Activated naive CD4-positive, alpha-beta T cell treated with anti-CD3 and anti-CD28 coated beads, Interleukin-2, amount 50 U/mL, for 16 hours (primary cell): ENCODE data around the gene INVS.
"Not testable (repeated sequence)": the region's sequence is repeated elsewhere in the genome, so short reads cannot be mapped to it uniquely, and the experiment has no call there.

Experiments
- DNase-seq: peaks from one replicate; pipeline ENCODE4 v3.0.0-alpha.2; 2020

INVS gene

DNA sequence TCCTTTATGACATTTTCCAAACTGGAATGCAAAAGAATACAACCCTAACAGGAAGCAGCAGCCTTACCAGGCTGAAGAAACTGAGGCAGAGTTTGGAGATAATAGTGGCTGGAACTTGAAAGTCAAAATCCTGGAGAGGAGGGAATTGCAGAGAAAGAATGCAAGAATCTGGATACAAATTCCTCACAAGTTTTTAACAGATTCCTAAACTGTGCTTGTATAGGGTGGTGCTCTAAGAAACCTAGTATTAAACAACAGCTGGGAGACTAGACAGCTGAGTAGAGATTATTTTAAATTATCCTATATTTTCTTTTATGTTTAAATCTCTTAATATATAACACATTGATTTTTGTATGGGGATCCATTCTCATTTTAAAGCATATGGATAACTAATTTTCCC lies 30.7 kb downstream of the INVS start:
- DNase-seq, result no peak

GRCh38 chr9:100131216-100131615 lies 32.2 kb downstream of the INVS start:
- no peak for DNase-seq

DNA sequence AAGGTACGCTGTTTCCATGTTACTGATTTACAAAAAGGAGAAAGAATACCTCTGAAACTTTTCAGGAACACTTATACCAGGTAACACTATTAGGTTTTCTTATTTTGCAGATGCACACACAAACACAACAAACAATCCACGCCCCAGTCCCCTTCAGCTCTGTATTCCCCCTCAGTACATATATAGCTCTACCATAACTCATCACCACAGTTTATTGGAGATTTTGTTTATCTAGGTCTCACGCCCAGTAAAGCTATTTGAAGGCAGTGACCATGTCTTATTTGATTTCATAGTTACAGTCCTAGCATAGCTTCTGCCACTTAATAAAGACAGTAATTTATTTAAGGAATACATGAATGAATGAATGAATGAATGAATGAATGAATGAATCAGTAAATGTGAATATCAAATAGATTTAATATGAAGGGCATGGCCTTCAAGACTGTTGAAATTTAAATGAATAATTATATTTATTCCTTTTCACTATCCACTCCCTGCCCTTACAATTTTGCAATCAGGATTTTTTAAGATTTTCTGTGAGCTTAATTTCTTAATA lies 32.9 kb downstream of the INVS start:
- DNase-seq, result no peak

DNA sequence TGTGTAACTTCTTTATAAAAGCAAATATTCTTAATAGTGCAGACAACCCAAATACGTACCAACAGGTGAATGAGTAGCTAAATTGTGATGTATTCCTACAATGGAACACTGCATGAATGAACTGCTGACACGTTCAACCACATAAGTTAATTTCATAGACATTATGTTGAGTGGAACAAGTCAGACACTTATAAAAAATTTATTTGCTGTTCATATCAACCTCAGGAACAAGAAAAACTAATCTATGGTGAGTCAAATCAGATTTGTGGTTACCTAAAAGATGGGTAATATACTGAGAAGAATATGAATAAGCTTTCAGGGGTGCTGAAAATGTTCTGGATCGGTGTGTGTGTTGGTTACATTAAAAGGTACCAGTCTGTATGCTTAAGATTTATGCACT lies 35.7 kb downstream of the INVS start:
- DNase-seq, result no peak

DNA sequence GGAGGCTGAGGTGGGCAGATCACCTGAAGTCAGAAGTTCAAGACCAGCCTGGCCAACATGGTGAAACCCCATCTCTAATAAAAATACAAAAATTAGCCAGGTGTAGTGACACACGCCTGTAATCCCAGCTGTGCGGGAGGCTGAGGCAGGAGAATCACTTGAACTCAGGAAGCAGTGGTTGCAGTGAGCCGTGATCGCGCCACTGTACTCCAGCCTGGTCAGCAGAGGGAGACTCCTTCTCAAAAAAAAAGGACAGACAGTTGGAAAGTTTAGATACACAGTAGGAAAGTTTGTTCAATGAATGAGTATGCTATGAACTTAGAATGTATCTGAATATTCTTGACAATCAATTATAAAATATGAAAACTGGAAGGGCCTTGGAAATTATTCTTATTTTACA lies 37.8 kb downstream of the INVS start:
- DNase-seq, result not testable (repeated sequence)

DNA sequence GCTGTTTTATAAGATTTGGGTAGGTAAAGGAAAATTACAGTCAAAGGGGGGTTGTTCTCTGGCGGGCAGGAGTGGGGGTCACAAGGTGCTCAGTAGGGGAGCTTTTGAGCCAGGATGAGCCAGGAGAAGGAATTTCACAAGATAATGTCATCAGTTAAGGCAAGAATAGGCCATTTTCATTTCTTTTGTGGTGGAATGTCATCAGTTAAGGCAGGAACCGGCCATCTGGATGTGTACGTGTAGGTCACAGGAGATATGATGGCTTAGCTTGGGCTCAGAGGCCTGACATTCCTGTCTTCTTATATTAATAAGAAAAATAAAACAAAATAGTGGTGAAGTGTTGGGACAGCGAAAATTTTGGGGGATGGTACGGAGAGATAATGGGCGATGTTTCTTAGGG lies 41.3 kb downstream of the INVS start:
- not testable (repeated sequence) for DNase-seq

- not testable (repeated sequence) for DNase-seq
Measured at GRCh38 chr9:100141862-100142261, 42.8 kb downstream of the INVS start.

GRCh38 chr9:100145167-100145934 lies 46.3 kb downstream of the INVS start:
- DNase-seq, result not testable (repeated sequence)

GRCh38 chr9:100145976-100146375 lies 46.9 kb downstream of the INVS start:
- DNase-seq, result not testable (repeated sequence)

DNA sequence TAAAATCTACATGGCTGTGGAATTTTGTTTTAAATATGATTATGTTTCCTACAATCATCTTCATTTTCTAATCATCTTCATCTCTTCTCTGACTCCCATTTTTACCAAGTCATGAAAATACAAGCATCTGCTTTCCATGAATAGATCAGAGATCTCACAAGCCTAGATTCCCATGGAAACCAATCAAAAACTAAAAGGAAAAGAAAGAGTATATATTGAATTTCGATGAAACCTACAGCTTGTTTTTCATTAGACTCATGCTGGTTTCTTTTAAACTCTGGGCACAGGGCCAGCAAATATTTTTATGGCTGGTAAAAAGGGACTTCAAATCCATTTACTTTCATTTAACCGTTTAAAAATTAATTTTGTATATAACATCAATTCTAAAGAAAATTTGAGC lies 51.2 kb downstream of the INVS start:
- DNase-seq, result no peak

DNA sequence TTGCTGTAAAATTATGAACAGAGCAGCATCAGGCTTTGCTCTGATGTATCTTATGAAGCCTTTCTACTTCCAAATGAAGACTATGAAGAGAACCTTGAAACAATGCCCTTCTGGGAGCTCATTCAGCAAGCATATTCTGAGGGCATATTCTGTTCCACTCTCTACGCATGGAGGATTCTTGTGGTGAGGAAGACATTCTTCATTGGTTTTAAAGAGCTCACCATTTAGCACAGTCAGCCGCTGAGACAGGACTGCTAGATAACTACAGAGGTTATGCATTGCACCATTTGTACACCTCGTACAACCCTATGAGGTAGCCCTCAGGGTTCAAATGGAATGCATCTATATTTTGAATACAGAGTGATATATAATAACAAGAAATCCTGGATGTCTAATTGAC lies 61.0 kb downstream of the INVS start:
- DNase-seq, result no peak

DNA sequence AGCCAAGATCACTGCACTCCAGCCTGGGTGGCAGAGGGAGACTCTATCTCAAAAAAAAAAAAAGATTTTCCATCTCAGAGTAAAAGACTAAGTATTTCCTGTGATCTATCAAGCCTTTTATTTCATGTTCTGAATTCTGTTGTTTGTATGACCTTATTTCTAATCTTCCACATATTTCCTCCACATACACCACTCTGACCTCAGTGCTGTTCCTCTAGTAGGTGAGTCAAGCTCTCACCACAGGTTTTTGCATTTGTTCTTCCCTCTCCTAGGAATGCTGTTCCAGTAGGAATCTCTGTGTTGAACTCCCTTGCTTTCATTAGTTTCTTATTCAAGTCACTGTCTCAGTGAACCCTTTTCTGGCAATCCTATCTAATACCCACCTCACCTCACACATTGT lies 68.1 kb downstream of the INVS start:
- DNase-seq, result no peak

DNA sequence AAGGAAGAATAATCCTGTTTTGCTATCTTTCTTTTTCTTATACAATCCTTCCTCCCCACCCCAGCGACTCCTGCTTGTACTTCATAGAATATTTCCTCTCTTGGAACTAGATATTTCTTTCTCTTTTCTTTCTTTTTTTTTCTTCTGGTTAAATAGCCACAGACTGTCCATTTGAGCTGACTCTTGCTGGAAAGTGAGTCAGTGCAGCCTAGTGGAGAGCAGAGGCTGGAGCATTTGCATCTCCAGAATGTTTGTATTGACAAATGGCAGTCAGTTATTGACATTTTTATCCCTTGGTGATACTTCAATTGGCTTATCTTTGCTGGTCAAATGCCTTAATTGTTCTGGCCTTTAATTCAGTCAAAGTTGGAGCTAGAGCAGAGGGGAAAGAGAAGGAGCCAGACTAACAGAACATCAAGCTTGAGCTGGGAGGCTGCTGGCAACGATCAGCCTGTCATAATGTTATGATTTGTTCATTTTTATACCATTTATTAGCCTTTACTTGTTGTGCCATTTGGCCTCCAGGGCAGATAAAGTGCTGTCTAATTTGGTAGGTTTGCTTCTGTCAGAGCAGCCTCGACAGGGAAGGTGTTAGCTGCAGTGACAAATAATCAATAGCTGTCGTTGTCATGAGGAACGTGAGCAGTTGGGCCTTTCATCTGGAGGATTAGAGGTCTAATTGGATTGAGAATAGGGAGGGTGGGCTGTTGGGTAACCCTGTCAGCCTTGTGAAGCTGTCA lies 69.0 kb downstream of the INVS start:
- no peak for DNase-seq

DNA sequence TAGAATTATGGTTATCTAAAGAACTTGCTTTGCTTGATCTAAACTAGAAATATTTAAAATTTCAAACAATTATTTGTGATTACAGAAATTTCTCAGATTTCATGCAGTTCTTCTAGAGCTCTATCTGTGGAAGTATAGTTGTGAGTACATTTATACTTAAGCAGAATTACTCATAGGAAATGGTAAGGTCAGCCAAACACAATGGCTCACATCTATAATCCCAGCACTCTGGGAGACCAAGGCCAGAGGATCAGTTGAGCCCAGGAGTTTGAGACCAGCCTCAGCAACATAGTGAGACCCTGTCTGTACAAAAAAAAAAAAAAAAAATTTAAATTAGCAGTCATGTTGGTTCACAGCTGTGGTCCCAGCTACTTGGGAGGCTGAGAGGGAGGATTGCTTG lies 71.0 kb downstream of the INVS start:
- DNase-seq, result no peak

DNA sequence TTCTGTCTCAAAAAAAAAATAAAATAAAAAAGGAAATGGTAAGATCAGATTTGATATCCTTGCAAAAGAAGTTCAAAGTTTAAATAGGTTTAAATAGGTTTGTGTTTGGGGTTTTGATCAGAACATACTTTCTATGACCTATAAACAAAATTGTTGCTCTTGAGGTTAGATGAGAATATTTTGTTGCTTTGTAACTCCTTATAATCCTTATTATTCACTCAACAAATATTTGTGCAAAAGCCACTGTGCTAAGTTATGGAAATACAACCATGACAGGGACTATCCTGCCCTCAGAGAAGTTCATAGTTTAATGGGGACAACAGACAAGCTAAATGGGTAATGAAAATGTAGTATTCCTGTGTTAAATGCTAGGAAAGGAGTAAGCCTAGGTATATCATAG lies 71.5 kb downstream of the INVS start:
- DNase-seq, result no peak

- no peak for DNase-seq
Measured at GRCh38 chr9:100186356-100186755, 87.3 kb downstream of the INVS start.

DNA sequence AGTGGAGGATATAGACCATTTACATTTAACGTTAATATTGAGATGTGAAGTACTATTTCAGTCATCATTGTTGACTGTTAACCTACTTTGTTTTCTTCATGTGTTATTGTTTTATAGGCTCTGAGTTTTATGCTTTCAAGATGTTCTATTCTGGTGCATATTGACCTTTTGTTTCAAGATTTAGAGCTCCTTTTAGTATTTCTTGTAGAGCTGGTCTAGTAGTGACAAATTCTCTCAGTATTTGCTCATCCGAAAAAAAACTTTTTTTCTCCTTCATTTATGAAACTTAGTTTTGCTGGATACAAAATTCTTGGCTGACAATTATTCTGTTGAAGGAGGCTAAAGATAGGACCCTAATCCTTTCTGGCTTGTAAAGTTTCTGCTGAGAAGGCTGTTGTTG lies 91.3 kb downstream of the INVS start:
- no peak for DNase-seq

DNA sequence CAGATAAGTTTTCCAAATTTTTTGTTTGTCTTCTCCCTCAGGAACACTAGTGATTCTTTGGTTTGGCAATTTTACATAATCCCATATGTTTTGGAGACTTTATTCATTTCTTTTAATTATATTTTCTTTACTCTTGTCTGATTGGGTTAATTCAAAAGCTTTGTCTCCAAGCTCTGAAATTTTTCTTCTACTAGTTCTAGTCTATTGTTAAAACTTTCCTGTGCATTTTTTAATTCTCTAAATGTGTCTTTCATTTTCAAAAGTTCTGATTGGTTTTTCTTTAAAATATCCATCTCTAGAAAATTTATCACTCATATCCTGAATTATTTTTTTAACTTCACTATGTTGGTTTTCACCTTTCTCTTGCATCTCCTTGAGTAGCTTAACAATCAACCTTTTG lies 92.2 kb downstream of the INVS start:
- DNase-seq, result no peak

DNA sequence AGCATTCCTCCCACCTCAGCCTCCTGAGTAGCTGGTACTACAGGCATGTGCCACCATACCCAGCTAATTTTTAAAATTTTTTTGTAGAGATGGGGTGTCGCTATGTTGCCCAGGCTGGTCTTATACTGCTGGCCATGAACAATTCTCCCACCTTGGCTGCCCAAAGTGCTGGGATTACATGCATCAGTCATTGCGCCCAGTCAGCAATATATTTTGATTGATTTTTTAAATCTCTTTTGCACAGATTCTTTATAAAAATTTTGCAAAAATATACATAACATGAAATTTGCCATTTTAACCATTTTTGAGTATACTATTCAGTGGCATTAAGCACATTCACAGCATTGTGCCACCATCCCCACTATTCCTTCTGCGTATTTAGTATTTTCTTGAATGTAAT lies 94.0 kb downstream of the INVS start:
- DNase-seq, result no peak

DNA sequence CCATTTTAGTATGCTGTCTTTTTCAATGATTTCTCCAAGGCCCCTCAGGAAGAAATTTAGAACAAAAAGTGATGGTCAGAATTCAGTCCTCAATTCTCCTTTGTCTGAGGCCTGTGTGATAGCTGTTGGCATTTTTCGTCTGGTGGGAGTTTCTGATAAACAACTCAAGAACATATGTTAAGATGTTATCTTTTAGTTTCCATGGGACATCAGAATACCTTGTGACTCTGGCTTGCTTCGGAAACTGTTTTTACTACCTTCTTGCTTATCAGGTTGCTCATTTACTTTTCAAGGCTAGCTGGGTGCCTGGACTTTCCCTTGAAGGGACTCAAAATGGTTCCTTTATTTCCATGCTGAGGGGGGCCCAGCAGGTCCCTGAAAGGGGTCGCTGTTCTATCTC lies 97.2 kb downstream of the INVS start:
- DNase-seq, result no peak

DNA sequence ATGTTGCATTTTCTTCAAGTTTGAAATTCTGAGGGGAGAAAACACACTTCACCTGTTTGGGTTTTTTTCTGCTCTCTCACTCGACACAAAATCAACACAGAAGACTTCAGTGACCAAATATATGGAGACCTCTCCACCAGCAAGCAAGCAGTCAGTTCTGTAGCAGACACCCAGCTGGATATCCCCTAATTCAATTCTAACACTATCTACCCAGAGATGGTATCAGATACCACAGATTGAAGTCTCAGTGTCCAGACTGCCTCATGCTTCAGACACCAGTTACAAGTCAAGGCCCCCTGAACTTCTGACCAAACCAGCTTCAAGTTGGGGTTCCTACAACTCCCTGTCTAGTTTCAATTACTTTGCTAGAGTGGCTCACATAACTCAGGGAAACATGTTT lies 97.8 kb downstream of the INVS start:
- DNase-seq, result no peak

DNA sequence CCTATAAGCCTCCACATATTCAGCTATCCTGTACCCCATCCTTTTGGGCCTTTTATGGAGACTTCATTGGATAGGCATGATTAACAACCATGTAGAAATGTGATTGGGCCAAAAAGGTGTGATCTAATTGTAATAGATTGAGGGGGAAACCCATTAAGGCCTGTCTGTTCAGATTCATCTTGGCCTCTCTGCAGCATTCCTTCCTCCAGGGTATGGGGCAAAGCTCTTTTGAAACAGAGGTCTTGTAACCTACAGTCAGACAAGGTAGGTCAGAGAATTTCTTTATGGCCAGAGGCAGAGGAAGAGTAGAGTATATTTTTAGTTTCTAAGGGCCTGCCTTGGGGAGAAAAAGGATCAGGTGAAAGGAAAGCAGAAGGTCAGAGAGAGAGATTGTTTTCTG lies 98.5 kb downstream of the INVS start:
- DNase-seq, result no peak

DNA sequence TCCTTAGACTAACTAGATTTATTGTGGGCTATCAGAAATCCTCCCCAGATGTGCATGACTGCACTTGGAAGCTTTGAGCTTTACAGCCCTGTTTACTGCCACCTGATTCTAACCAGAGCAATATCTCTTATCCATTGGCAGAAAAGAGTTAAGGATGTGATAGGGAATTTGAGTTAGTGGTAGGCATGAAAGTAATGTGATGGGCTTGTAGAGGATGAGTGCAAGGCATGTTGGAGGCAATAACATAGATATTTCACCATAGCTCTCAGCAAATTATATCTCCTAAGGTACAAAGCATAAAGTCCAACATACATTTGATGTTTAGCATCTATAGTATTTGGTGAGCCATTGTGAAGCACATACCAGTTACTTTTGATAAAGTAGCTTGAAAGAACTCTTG lies 103.8 kb downstream of the INVS start:
- DNase-seq, result no peak

GRCh38 chr9:100204796-100205195 lies 105.8 kb downstream of the INVS start:
- no peak for DNase-seq
